Nephron (organoid): Measurements from ENCODE around the gene GLIS1.

ENCODE experiments used
- H3K27ac Mint-ChIP-seq, 3 experiments: 2 replicates each; pipeline ENCODE4 v1.8.0; 2020; ENCODE audit warnings: mixed read lengths in 3 of 3, mild to moderate bottlenecking in 2 of 3, moderate library complexity in 1 of 3
- H3K27me3 Mint-ChIP-seq: 2 replicates; pipeline ENCODE4 v1.8.0; 2021; ENCODE audit warnings: low read depth, mild to moderate bottlenecking, moderate library complexity, mixed read lengths
- H3K36me3 Mint-ChIP-seq: 2 replicates; pipeline ENCODE4 v1.8.0; 2020; ENCODE audit warnings: low read depth, mixed read lengths
- H3K4me1 Mint-ChIP-seq: 2 replicates; pipeline ENCODE4 v1.8.0; 2020; ENCODE audit warnings: mixed read lengths
- H3K4me3 Mint-ChIP-seq, 3 experiments: 2 replicates each; pipeline ENCODE4 v1.8.0; 2020; ENCODE audit warnings: mild to moderate bottlenecking in 3 of 3, mixed read lengths in 3 of 3, moderate library complexity in 2 of 3
- H3K9me3 Mint-ChIP-seq: 2 replicates; pipeline ENCODE4 v1.8.0; 2020; ENCODE audit warnings: mixed read lengths
- CTCF ChIP-seq, 3 experiments: fragments of 200-600 bp; sonication (generic); IDR thresholded peaks; one replicate each; pipeline ENCODE4 v1.5.0; 2021; ENCODE audit warnings: antibody characterized with exemption in 3 of 3; ENCODE audit not compliant: unreplicated experiment in 3 of 3

Gene GLIS1

GRCh38 chr1:53619367-53620060 lies 119.5 kb downstream of the GLIS1 start:
- Mint-ChIP-seq H3K4me1 (no peaks in the 10 kb centered on the region), H3K27me3 (peaks cover 15% of the 10 kb centered on the region), H3K4me3 (no peak overlapping the region), H3K27ac (no peak overlapping the region), H3K36me3 (no peaks in the 10 kb centered on the region), H3K9me3 (no peaks in the 10 kb centered on the region)
- no peak for TF ChIP-seq CTCF (IDR thresholded peaks at IDR 0.05; ENCODE audit: unreplicated experiment in 3 of 3)

GRCh38 chr1:53618500-53619366 lies 120.2 kb downstream of the GLIS1 start:
- Mint-ChIP-seq H3K9me3 (no peaks in the 10 kb centered on the region), H3K4me1 (no peaks in the 10 kb centered on the region), H3K27me3 (peaks cover 15% of the 10 kb centered on the region), H3K27ac (no peak overlapping the region), H3K4me3 (no peak overlapping the region), H3K36me3 (no peaks in the 10 kb centered on the region)
- TF ChIP-seq CTCF (IDR thresholded peaks at IDR 0.05; ENCODE audit: unreplicated experiment in 3 of 3), result no peak

- Mint-ChIP-seq H3K36me3 (no peaks in the 10 kb centered on the region), H3K27ac (no peak overlapping the region), H3K9me3 (no peaks in the 10 kb centered on the region), H3K4me3 (no peak overlapping the region), H3K27me3 (peaks cover 15% of the 10 kb centered on the region), H3K4me1 (no peaks in the 10 kb centered on the region)
- TF ChIP-seq CTCF (IDR thresholded peaks at IDR 0.05; ENCODE audit: unreplicated experiment in 3 of 3), result no peak
Measured at GRCh38 chr1:53617851-53618499, 121.0 kb downstream of the GLIS1 start.

GRCh38 chr1:53617382-53617781 lies 121.6 kb downstream of the GLIS1 start:
- H3K4me3 Mint-ChIP-seq, result no peak overlapping the region
- H3K4me1 Mint-ChIP-seq, result no peaks in the 10 kb centered on the region
- no peak overlapping the region for H3K27ac Mint-ChIP-seq
- no peak for TF ChIP-seq CTCF (IDR thresholded peaks at IDR 0.05; ENCODE audit: unreplicated experiment in 3 of 3)
- H3K9me3 Mint-ChIP-seq, result peaks cover 2% of the 10 kb centered on the region
- no peaks in the 10 kb centered on the region for H3K36me3 Mint-ChIP-seq
- H3K27me3 Mint-ChIP-seq, result peaks cover 18% of the 10 kb centered on the region

- Mint-ChIP-seq H3K27ac (no peak overlapping the region), H3K4me3 (no peak overlapping the region), H3K4me1 (no peaks in the 10 kb centered on the region), H3K36me3 (peaks cover under 1% of the 10 kb centered on the region), H3K27me3 (peaks cover 19% of the 10 kb centered on the region), H3K9me3 (peaks cover 4% of the 10 kb centered on the region)
- TF ChIP-seq CTCF (IDR thresholded peaks at IDR 0.05; ENCODE audit: unreplicated experiment in 3 of 3), result no peak
Measured at GRCh38 chr1:53616927-53617326, 122.0 kb downstream of the GLIS1 start.
